GM18909 (cell line): ENCODE data around the gene GALNT14.
"Not testable (repeated sequence)": the region's sequence is repeated elsewhere in the genome, so short reads cannot be mapped to it uniquely, and the experiment has no call there.

ENCODE experiments used
- ATAC-seq: cut with Tn5 transposase; IDR thresholded peaks from one replicate; pipeline ENCODE4 v1.9.1; 2021; ENCODE audit warnings: mild to moderate bottlenecking; ENCODE audit not compliant: unreplicated experiment, poor library complexity

The GALNT14 gene

DNA sequence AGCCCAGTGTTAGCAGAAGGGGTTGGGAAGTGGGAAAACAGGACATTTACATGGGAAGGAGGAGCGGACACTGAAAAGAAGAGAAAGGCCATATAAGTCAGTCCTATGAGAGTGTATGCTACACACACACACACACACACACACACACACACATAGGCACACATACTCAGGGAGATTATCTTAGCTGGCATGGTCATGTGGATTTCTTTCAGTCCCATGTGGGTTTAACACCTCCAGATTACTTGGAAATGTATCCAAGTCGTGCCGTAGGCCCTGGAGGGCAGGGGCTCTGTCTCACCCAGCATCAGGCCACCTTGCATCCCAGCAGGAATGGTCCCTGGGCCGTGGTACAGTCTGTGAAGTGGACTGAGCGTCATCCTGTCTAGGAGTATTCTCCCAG lies 217.7 kb downstream of the GALNT14 start:
- ATAC-seq, result no peak

DNA sequence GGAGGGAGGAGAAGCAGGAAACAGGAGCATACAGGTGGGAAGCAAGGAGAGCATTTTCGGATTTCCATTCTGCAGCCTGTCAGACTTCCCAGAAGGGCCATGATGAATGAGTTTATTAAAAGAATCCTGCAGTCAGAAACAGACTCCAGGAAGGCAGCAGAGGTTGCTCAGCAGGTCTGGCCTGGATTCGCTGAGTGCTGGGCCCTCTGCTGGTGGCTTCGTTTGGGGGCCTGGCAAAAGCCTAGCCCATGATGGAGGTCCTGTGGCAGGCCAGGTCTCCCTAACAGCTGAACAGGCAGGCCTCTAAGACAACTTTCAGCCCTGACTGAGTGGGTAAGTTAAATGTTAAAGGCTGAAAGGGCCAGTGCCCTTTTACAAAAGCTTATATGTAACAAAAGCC lies 222.8 kb downstream of the GALNT14 start:
- no peak for ATAC-seq

DNA sequence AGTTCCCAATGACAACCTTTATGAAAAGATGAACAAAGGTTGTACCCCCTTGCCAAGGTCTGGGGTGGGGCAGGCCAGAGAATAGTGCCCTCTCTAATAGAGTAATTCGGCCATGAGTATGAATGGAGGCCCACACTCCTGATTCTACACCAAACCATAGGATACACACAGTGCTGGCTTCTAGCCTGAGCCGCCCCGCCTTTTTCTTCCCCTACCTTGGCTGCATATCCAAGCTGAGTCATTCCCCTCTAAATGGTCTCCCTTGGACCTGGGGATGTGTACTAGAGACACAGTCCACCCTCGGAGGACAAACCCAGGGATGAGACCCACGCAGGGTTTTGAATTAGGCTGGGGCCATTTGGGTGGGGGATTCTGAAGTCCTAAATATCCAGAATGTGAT lies 223.8 kb downstream of the GALNT14 start:
- no peak for ATAC-seq

DNA sequence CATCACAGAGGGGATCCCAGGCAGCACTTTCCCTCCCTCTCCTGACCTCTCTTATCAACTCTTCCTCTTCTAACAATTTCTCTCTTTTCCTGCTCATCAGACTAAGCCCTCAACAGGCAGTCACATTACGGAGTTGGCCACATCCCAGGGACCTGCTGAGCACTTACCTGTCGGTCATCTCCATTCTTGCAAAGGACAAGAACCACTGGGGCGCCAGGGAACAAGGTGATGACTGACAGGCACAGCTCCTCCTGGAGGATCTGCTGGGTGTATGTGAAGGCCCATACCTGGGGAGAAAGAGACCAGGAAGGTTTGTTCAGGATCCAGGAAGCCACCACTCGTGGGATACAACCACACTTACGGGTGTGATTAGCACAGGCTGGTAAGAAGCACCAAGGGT lies 226.2 kb downstream of the GALNT14 start:
- no peak for ATAC-seq

DNA sequence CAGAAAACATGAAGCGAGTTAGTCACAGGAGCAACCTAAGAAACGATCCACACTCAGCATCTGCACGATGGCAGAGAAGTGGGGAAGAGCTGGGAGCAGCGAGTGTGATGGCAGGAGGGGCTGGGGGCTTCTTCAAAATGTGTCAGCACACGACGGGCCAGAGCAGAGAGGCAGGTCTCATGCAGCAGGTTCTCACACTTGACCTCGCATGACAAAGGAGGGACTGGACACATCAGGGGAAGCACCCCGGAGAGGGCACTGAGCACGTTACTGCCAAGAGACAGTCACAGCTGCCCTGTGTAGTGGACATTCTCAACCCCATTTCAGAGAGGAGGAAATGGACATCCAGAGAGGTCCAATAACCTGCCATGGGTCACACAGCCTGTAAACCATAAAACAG lies 226.9 kb downstream of the GALNT14 start:
- no peak for ATAC-seq

DNA sequence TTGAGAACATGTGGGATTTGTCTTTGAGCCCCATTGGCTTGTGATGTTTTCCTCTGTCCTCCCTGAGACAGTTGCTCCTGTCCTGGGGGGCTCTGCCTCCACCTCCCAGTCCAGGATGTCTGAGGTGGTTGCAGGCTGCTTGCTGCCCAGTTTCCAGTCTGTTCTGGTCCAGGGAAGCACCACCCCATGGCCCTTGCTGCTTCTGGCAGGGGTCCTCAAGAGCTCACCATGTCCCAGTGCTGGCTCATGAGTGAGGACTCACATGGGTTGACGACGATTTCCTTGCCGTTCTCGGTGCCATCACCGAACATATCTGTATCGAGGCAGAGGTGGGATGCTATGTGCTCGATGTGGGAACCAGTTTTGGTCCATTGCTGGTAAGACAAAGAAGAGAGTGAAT lies 227.6 kb downstream of the GALNT14 start:
- ATAC-seq, result no peak

DNA sequence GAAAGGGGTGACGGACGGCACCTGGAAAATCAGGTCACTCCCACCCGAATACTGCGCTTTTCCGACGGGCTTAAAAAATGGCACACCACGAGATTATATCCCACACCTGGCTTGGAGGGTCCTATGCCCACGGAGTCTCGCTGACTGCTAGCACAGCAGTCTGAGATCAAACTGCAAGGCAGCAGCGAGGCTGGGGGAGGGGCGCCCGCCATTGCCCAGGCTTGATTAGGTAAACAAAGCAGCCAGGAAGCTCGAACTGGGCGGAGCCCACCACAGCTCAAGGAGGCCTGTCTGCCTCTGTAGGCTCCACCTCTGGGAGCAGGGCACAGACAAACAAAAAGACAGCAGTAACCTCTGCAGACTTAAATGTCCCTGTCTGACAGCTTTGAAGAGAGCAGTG lies 233.8 kb downstream of the GALNT14 start:
- ATAC-seq, result not testable (repeated sequence)

DNA sequence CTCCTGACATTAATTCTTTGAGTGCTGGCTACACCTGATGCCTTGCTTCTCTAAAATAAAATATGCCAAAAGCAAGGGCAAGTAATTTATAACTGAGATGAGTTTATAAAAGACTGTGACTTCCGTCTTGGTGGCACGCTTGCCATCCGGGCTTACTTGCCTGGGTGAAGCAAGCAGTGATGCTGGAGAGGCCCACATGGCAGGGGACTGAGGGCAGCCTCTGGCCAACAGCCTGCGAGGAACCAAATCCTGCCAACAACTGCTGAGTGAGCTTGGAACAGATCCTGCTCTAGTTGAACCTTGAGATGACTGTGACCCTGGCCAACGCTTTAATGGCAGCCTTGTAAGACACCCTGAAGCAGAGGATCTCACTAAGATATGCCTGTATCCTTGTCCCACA lies 234.9 kb downstream of the GALNT14 start:
- ATAC-seq, result no peak

DNA sequence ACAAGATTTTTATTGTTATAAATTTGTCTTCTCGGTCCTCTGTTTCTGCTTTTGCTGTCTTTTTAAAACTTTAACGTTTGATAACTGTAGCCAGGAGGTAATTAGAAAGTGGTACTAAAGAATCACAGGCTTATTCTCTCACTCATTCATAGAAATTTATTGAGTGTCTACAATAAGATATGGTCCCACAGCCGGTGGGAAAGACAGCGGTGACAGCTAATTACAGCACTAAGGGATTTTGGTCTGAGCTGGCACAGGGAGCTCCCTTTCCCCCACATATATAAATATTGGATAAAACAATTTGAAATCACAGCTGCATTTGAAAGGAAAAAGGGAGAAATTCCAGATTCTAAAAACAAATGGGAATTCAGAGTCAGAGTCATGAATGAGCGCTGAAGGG lies 237.9 kb downstream of the GALNT14 start:
- no peak for ATAC-seq

DNA sequence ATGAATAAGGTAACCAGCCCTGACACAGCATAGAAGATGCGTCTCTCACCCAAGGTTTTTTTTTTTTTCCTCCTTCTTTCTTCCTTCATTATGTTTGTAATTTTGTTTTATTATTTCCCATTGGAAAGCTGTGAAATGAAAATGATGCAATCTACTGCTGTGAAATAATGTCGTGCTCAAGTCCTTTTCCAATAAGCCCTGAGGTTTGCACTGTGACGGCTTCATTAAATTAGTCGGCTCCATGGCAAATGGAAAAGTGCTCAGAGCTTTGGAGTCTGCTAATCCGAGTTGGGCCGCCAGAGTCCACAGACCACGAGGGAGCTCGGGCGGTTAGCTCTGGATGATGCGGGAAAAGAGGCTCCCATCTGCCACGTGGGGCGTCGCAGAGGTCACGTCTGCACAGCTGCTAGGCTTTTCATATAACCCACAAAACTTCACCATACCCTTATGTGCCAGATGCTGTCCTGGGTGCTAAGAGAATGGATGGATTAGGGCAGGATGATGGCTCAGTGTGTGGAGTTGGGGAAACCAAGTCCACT lies 238.7 kb downstream of the GALNT14 start:
- no peak for ATAC-seq

DNA sequence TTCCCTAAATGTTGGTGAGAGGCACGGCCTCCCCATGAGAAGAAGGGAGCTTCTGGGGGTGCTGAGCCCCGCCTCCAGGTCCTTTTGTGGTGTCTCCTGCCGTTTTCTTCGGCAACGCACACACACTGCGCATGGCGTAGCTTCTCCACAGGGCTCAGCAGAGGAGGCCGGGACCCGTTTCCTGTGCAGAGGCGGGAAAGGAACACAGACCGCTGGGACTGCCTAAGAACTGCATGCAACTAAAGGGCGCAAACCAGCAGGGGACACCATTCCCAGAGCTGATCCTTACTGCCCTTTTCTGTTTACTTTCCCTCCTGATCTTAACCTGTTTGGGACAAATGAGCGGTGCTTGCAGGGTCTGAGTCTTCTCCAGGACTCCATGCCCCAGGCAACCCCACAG lies 240.7 kb downstream of the GALNT14 start:
- no peak for ATAC-seq

DNA sequence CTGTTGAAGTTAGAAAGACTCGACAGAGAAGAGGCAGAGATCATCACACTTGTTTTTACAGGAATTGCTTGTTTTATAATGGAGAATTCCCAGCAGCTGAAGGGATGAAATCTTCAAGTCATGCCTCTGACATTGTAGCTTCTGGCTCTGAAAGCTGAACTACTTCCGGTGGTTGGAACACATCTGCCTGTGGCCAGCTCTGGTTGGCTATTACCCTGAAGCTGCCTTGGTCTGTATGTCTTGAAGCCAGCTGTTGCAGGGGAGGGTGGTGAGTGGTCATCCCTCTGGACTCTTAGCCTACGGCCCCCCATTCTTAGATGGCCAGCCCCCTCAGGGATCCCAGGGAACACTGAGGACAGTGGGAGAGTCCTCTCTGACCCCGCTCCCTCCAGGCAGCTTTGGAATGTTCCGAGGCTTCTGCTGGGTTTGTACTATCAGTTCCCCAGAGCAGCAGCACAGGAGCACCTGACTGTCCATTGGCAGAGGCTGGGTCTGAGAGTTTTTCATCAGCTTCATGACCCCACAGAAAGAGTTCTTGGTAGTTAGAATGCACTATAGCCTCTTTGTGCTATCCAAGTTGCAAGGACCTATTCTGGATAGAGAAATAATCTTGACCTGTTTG lies 243.6 kb downstream of the GALNT14 start:
- no peak for ATAC-seq

DNA sequence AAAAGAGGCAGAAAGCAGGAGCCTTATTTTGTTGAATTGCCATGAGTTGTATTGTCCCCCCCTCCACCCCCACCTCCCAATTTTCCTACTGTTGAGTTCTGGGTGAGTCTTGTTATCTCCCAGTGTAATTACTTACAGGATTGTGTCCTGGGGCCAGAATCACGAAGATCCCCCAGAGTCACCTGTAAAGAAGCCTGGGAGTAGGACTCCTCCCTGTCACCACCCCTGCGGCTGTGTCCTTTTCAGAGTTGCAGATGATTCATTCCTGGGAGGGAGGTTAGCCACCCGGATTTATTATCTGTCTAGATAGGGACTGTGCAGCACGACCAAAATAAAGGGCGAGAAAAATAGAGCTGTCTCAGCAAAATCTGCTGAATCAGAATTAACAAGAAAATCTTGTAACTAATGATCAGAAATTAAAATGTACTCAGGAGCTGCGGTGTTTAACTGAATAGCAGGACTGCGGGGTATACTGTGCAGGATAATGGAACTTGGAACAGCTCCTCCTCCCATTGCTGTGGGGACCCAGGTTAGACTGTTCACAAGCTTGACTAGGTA lies 249.3 kb downstream of the GALNT14 start:
- no peak for ATAC-seq

DNA sequence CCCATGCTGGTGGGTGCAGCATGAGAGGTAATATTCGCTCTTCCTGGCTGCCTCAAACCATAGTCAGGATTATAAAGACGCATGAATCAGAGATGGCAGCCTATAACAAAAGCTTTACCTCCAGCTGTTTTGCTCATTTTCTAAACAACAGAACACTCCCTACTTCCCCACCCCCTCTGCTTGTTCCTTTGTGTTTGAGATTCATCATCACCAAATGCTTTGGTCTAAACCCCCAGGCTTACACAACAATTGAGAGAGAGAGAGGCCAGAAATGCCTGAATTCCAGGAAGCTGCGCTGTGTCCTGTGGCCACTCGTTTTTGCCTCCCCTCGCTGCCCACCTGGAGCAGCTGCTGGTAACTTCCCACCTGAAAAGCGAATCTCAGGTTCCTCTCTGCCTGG lies 252.2 kb downstream of the GALNT14 start:
- ATAC-seq, result no peak

DNA sequence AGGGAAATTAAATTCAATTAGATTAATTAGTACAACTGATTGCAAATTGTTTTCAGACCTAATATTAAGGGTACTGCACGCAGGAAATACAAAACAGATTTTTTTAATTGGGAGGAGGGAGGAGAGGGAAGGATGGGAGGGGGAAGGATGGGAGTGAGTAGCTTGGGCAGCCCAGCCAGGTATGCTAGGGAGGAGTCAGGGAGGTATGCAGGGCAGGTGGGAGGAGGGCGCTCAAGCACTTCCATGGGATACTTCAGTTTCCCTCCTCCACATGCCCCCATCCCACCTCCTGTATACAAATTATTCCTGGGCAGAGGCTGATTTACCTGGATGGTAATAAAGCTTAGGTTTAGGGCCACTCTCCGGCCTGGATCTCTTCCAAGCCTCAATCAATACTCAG lies 254.4 kb downstream of the GALNT14 start:
- ATAC-seq, result no peak

DNA sequence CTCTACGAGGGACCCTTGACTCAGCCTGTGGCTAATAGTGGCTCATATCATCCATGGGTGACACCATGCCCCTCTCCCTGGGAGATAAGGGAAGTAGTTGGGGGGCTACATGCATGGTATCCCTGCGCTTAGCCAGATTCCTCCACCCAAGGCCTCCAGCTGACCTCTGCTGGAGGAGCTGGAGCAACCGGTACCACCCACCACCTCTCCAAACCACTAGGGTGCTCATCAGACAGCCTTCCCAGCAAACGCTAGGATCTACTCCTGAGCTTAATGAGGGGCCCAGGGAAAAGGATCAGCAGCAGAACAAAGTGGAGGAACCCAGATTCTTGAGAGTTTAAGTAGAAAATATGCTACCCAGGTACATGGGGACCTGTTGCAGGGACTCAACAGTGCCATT lies 255.1 kb downstream of the GALNT14 start:
- ATAC-seq, result no peak

DNA sequence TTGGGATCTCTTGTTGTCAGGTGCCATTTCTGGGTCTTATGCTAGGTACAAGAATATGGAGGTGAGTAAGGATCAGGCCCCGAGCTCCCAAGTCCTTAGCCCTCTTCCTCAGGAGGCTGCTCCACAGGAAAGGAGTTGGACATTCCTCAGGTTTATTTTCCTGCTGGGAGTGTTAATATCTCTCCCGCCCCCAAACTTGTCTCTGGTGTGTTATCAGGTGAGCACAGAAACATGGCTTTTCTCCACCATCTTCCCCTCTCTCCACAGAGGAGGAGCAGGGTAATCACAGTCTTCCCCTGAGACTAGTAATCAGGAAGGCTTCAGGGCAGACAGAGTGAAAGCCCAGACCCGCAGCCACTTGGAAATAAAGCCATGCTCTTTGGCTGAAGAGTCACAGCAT lies 257.7 kb downstream of the GALNT14 start:
- no peak for ATAC-seq

DNA sequence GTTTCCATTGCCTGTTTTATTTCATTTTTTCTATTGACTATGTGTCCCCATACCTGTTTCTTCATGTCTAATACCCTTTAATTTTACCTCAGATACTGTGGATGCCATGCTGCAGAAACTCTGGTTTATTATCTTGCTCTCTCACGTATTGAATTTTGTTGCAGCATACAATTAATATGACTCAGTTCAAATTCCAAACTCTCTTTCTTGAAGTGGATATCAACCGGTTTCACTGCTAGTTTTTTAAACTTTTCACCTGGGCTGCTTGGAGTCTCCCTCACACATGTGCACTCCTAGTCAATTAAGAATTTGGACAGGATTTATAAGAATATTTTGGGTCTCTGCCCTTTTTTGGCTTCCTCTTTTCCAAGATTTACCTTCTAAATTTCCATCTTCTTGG lies 260.4 kb downstream of the GALNT14 start:
- no peak for ATAC-seq

DNA sequence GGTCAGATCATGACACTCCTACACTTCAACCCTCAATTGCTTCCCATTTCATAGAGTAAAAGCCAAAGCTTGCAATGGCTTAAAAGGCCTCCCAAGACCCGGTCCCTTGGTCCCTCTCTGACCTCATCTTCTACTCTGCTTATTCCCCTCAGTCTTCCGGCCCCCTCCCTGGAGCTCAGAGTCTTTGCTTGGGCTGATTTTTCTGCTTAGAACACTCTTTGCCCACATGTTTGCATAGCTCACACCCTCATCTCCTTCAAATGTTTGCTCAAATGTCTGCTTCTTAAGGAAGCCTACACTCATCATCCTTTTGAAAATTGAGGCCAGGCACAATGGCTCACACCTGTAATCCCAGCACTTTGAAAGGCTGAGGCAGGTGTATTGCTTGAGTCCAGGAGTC lies 265.4 kb downstream of the GALNT14 start:
- no peak for ATAC-seq

DNA sequence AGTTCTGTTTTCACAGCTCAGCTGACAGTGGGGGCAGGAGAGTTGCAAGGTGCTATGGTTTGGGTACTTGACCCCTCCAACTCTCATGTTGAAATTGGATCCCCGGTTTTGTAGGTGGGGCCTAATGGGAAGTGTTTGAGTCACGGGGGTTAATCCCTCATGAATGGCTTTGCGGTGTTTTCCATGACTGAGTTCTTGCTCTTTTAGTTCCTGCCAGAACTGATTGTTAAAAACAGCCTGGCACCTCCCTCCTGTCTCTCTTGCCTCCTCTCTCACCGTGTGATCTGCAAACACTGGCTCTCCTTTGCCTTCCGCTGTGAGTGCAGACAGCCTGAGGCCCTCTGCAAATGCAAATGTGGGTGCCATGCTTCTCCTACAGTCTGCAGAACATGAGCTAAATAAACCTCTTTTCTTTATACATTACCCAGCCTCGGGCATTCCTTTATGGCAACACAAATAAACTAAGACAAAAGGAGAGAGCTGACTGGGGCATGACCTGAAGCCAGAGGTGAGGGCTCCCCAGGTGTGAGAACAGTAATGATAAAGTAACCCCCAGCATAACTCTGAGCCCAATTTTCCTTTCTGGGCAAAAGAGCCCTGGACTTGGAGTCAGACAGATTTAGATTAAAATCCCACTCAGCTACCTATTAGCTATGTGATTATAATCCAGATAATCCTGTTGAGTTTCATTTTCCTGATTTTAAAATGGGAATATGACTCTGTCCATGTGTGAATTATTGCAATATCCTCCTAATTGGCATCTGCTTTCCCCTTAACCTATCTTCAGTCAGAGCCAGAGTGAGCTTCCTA lies 266.1 kb downstream of the GALNT14 start:
- no peak for ATAC-seq

DNA sequence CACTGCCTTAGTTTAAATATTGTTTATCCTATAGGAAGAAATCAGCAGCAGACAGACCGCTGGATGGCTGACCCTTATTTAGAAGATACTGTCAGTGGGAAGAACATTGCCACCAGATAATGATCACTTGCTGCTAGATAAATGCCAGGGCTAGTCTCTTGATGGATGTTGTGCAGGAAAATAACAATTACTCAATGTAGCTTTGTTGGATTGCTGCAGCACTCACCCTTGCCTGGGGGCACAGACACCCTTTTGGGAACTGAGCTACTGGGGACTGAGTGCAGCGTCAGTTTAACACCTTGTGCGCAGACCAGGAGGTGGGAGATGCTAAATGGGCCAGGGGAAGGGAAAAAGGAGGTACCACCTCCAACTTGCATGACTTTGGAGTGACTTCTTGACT lies 266.8 kb downstream of the GALNT14 start:
- no peak for ATAC-seq

DNA sequence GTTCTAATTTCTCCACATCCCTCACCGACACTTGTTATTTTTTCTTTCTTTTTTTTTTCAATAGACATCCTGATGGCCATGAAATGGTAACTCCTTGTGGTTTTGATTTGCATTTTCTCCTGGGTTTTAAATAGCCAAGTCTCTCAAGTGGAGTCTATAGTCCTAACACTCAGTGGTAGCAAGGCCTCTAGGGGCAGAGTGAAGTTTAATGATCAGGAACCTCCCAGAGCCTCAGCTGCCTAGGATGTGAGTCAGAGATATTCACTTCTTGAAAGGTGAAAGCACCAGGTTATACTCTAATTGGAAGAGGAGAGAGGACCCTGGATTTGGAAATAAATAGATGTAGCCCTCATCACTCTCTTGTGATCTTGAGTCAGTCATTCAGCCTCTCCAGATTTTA lies 268.3 kb downstream of the GALNT14 start:
- no peak for ATAC-seq
